OCI-LY1 (cell line): ENCODE data around the gene ADGRG3.

Experiments used
- H2AFZ ChIP-seq: fragments of 200-600 bp; sonication (generic), shearing (Covaris generic); 2 replicates; pipeline ENCODE4 v1.6.0; 2014; ENCODE audit warnings: antibody characterized with exemption, mild to moderate bottlenecking, low read length
- H3F3A ChIP-seq: fragments of 200-600 bp; sonication (generic), shearing (Covaris generic); 2 replicates; pipeline ENCODE4 v1.6.0; 2014; ENCODE audit warnings: mild to moderate bottlenecking, antibody characterized with exemption, low read length, moderate library complexity; ENCODE audit not compliant: insufficient read depth
- H3K27ac ChIP-seq: fragments of 200-600 bp; sonication (generic); 2 replicates; pipeline ENCODE4 v1.5.1; 2014; ENCODE audit warnings: low read length, mixed run types, mild to moderate bottlenecking, low read depth; ENCODE audit not compliant: poor library complexity, severe bottlenecking
- H3K27me3 ChIP-seq: fragments of 200-600 bp; sonication (generic); 2 replicates; pipeline ENCODE4 v1.6.0; 2014; ENCODE audit warnings: antibody characterized with exemption, mild to moderate bottlenecking, low read length, moderate library complexity; ENCODE audit not compliant: insufficient read depth
- H3K36me3 ChIP-seq: fragments of 200-600 bp; sonication (generic); 2 replicates; pipeline ENCODE4 v1.6.1; 2014; ENCODE audit warnings: mild to moderate bottlenecking, antibody characterized with exemption, low read length, moderate library complexity, mixed read lengths; ENCODE audit not compliant: insufficient read depth
- H3K4me1 ChIP-seq: fragments of 200-600 bp; sonication (generic); 2 replicates; pipeline ENCODE4 v1.5.1; 2014; ENCODE audit warnings: mild to moderate bottlenecking, low read length, moderate library complexity; ENCODE audit not compliant: insufficient read depth, severe bottlenecking
- H3K4me2 ChIP-seq: fragments of 200-600 bp; sonication (generic), shearing (Covaris generic); 2 replicates; pipeline ENCODE4 v1.6.1; 2014; ENCODE audit warnings: low read length
- H3K4me3 ChIP-seq: fragments of 200-600 bp; sonication (generic); 2 replicates; pipeline ENCODE4 v1.5.1; 2014; ENCODE audit warnings: low read length, low read depth, mild to moderate bottlenecking, mixed read lengths; ENCODE audit not compliant: poor library complexity, severe bottlenecking
- H3K79me2 ChIP-seq: fragments of 200-600 bp; shearing (Covaris generic); 2 replicates; pipeline ENCODE4 v1.6.1; 2016; ENCODE audit warnings: mixed run types, low read length, mixed read lengths; ENCODE audit not compliant: insufficient read depth
- H3K9ac ChIP-seq: fragments of 200-600 bp; sonication (generic), shearing (Covaris generic); 2 replicates; pipeline ENCODE4 v1.6.1; 2014; ENCODE audit warnings: mild to moderate bottlenecking, low read length, mixed read lengths
- H3K9me2 ChIP-seq: fragments of 200-600 bp; sonication (generic), shearing (Covaris generic); 2 replicates; pipeline ENCODE4 v1.6.1; 2014; ENCODE audit warnings: low read depth, mild to moderate bottlenecking, low read length, mixed read lengths
- H3K9me3 ChIP-seq: fragments of 200-600 bp; shearing (Covaris generic); 2 replicates; pipeline ENCODE4 v1.6.1; 2014; ENCODE audit warnings: low read length, mixed read lengths
- H4K20me1 ChIP-seq: fragments of 200-600 bp; sonication (generic), shearing (Covaris generic); 2 replicates; pipeline ENCODE4 v1.6.0; 2016; ENCODE audit warnings: mild to moderate bottlenecking, low read length; ENCODE audit not compliant: insufficient read depth
- EZH2 ChIP-seq: fragments of 200-600 bp; sonication (generic), shearing (Covaris generic); IDR thresholded peaks from 2 replicates; pipeline ENCODE4 v1.8.0; 2017; ENCODE audit warnings: borderline replicate concordance, mixed run types, mild to moderate bottlenecking, antibody characterized with exemption, low read length, moderate library complexity, mixed read lengths
- TF ChIP-seq, protein P1 (sequence below): fragments of 200-600 bp; sonication (generic), shearing (Covaris generic); IDR thresholded peaks from 2 replicates; pipeline ENCODE4 v1.5.1; 2017; ENCODE audit warnings: mild to moderate bottlenecking, antibody characterized with exemption, low read length, moderate library complexity, mixed read lengths

Gene ADGRG3

DNA sequence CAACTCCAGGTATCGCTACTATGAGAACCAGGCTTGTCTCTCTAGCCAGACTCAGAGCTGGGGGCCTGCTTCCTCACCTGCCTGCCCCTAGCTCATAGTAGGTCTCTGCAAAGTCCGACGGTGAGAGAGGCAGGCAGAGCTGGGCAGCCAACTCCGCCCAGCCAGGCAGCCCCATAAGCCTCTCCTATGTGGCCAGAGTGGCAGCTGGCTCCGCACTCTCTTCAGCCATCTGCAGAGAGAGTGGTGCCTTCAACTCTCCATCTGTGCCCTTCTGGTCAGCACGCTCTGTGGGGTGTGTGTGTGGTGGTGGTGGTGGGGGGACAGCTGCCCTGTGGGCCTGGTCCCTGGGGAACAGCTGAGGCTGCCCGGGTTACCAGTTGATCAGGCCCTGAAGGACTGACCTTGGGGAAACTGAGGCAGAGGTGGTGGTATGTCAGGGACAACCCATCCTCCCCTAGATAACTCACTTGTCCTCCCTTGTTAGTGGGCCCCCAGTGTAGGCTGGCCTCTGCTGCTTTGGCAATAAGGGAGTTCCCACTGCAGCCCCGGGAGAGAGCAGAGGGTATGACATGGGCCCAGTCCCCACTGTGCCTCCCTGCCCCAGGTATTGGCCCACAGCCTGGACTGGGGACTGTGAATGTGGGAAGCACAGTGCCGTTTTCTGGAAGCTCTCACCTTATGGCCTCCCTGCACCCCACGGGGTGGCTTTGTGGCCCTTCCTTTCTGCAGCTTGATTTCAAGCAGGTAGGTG is 41.5 kb upstream of the ADGRG3 start:
- H2AFZ ChIP-seq = no peak overlapping the region
- no peaks in the 10 kb centered on the region for H3K4me1 ChIP-seq
- TF ChIP-seq, protein P1, sequence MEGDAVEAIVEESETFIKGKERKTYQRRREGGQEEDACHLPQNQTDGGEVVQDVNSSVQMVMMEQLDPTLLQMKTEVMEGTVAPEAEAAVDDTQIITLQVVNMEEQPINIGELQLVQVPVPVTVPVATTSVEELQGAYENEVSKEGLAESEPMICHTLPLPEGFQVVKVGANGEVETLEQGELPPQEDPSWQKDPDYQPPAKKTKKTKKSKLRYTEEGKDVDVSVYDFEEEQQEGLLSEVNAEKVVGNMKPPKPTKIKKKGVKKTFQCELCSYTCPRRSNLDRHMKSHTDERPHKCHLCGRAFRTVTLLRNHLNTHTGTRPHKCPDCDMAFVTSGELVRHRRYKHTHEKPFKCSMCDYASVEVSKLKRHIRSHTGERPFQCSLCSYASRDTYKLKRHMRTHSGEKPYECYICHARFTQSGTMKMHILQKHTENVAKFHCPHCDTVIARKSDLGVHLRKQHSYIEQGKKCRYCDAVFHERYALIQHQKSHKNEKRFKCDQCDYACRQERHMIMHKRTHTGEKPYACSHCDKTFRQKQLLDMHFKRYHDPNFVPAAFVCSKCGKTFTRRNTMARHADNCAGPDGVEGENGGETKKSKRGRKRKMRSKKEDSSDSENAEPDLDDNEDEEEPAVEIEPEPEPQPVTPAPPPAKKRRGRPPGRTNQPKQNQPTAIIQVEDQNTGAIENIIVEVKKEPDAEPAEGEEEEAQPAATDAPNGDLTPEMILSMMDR = no peak
- no peak for TF ChIP-seq EZH2
- no peaks in the 10 kb centered on the region for H3K9me2 ChIP-seq
- no peaks in the 10 kb centered on the region for H3F3A ChIP-seq
- H3K27me3 ChIP-seq = no peaks in the 10 kb centered on the region; the same call in 1 of the 2 replicates
- H3K27ac ChIP-seq = no peak overlapping the region
- H3K4me3 ChIP-seq = no peak overlapping the region
- no peaks in the 10 kb centered on the region for H4K20me1 ChIP-seq
- no peaks in the 10 kb centered on the region for H3K36me3 ChIP-seq
- no peaks in the 10 kb centered on the region for H3K79me2 ChIP-seq
- no peak overlapping the region for H3K9ac ChIP-seq
- H3K4me2 ChIP-seq = no peak overlapping the region
- no peaks in the 10 kb centered on the region for H3K9me3 ChIP-seq

DNA sequence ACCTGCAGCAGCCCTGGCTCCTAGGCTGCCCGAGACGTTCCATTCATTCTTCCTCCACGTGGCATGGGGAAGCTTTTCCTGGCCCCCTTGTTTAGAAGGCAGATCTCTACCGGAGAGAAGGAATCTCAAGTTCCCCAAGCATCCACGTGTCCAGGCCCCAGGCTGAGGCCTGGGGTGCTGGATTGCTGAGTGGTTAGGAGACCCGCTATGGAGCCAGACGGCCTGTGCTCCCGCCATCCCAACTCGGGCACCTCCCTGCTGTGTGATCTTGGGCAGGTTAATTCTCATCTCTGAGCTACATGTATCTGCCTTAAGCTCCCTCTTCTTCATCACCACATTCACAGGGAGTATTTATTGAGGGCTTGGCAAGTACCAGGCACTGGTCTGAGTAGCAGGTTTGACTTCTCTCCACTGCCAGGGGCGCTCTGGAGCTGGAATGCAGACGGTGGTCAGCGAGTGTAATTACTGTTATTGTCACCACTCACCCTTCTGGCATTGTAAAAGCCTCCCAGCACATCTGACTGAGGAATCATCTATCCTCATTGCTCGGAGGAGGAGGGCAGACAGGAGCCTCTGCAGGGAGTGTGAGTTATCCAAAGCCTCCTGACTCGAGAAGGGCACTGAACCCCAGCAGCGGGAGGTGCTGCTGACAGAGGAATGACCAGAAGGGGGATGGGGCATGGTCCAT is 40.8 kb upstream of the ADGRG3 start:
- H3K9ac ChIP-seq = no peak overlapping the region
- H3K27ac ChIP-seq = no peak overlapping the region
- no peaks in the 10 kb centered on the region for H3K4me1 ChIP-seq
- H3K4me3 ChIP-seq = no peak overlapping the region
- no peaks in the 10 kb centered on the region for H3F3A ChIP-seq
- H2AFZ ChIP-seq = no peak overlapping the region
- no peaks in the 10 kb centered on the region for H3K9me2 ChIP-seq
- H3K79me2 ChIP-seq = no peaks in the 10 kb centered on the region
- TF ChIP-seq, protein P1 = no peak
- TF ChIP-seq EZH2 = no peak
- H3K9me3 ChIP-seq = no peaks in the 10 kb centered on the region
- H3K27me3 ChIP-seq = no peaks in the 10 kb centered on the region; the same call in 1 of the 2 replicates
- no peak overlapping the region for H3K4me2 ChIP-seq
- no peaks in the 10 kb centered on the region for H3K36me3 ChIP-seq
- H4K20me1 ChIP-seq = no peaks in the 10 kb centered on the region

DNA sequence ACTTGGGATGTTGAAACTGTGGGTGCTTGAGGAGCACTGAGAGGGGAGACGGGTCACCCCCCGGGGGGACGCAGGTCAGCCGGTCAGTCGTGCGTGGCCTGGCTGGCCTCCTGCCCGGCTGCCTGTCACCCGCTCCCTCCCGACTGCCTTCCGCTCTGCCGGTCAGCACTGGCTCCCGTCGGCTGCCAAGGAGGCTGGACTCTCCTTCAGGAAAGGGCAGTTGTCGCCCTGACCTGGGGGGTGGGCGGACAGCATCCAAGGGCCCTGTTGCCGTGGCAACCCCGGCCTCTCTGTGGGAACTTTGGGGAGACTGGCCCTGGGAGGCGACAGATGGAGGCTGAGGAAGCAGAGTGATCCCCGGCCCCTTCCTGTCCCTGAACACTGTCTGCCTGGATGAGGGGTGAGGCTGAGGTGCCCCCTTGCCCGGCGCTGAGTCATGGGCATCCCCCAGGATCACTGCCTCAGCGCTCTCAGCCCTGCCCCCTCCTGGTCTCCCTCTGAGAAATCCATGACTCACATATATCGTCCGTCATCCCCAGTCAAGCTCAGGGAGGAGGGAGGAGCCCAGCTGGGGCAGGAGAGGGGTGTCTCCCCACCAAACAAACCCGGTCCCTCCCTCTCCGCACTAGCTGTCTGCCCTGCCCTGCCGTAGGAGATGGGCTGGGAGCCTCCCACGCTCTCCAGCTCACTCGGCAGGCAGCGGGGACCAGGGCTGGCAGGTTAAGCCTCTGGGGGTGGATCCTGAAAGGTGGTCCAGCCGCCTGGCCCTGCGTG is 39.9 kb upstream of the ADGRG3 start, which contains the start of gene ADGRG1:
Gene ADGRG1, plus strand, starts transcription at position 623 of the 774 bp plus-strand sequence. CDS start 21,658 bp downstream, outside the sequence.
- TF ChIP-seq, protein P1 = no peak
- no peak for TF ChIP-seq EZH2
- Histone ChIP-seq H3K27me3 (no peaks in the 10 kb centered on the region; the same call in 1 of the 2 replicates), H3K9me2 (no peaks in the 10 kb centered on the region), H3K4me2 (no peak within 1 kb of the TSS), H3F3A (no peaks in the 10 kb centered on the region), H3K4me1 (no peaks in the 10 kb centered on the region), H2AFZ (no peak within 1 kb of the TSS), H3K4me3 (no peak within 1 kb of the TSS), H3K9me3 (no peaks in the 10 kb centered on the region), H3K36me3 (no peaks in the 10 kb centered on the region), H3K79me2 (no peaks in the 10 kb centered on the region), H3K27ac (no peak within 1 kb of the TSS), H4K20me1 (no peaks in the 10 kb centered on the region), H3K9ac (no peak within 1 kb of the TSS)
